Mesodermal cell (in vitro differentiated cells): ENCODE data around the gene FGF22.
"Not testable (repeated sequence)": the region's sequence is repeated elsewhere in the genome, so short reads cannot be mapped to it uniquely, and the experiment has no call there.

Source experiments
- H3K27ac ChIP-seq: 2 replicates; pipeline ENCODE4 v1.7.0; 2013; ENCODE audit warnings: mild to moderate bottlenecking, low read depth, low read length, moderate library complexity; ENCODE audit not compliant: severe bottlenecking
- H3K36me3 ChIP-seq: 2 replicates; pipeline ENCODE4 v1.7.1; 2013; ENCODE audit warnings: mild to moderate bottlenecking, low read length, moderate library complexity; ENCODE audit not compliant: control insufficient read depth, insufficient read depth
- H3K4me1 ChIP-seq: one replicate; pipeline ENCODE4 v1.7.1; 2013; ENCODE audit warnings: mild to moderate bottlenecking, low read length; ENCODE audit not compliant: insufficient read depth, control insufficient read depth, poor library complexity, severe bottlenecking
- H3K4me3 ChIP-seq: 2 replicates; pipeline ENCODE4 v1.7.0; 2013; ENCODE audit warnings: low read length, control low read depth, mild to moderate bottlenecking; ENCODE audit not compliant: insufficient read depth, poor library complexity, severe bottlenecking; ENCODE audit errors: extremely low read depth
- H3K9me3 ChIP-seq: 2 replicates; pipeline ENCODE4 v1.7.1; 2013; ENCODE audit warnings: mild to moderate bottlenecking, low read length, moderate library complexity; ENCODE audit not compliant: control insufficient read depth
- WGBS, 2 experiments: methylation state at CpG; one replicate each; pipeline ENCODE4 v1.1.5; 2013; ENCODE audit warnings: missing lambda C conversion rate in 2 of 2; ENCODE audit not compliant: insufficient coverage in 2 of 2; 5-methylcytosine and 5-hydroxymethylcytosine counted together

Gene FGF22

DNA sequence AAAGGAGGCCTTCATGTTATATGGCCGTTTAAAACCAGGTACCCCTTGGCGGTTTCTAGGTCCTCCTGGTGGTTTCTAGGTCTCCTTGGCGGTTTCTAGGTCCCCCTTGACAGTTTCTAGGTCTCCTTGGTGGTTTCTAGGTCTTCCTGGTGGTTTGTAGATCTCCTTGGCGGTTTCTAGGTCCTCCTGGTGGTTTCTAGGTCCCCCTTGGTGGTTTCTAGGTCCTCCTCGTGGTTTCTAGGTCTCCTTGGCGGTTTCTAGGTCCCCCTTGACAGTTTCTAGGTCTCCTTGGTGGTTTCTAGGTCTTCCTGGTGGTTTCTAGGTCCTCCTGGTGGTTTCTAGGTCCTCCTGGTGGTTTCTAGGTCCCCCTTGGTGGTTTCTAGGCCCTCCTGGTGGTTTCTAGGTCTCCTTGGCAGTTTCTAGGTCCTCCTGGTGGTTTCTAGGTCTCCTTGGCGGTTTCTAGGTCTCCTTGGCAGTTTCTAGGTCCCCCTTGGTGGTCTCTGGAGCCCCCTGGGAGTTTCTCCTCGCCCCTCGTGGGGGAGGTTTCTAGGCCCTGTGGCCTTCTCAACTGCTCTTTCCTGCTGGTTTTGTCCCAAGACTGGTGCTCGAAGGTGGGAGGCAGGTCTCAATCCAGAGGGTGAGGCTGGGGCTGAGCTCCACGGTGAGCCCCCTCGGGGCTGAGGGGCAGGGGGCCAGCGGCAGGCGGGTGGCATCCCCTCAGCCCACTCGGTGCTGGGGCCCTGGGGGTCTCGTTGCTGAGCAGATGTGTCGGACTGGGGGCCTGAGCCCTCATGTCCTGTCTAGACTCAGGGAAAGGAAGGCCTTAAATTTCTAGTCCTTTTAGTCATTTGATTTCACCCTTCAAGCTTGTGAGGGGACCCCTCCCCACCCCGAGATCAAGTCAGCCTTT, 42.0 kb upstream of the FGF22 start:
- H3K4me3 ChIP-seq: no peak overlapping the region

DNA sequence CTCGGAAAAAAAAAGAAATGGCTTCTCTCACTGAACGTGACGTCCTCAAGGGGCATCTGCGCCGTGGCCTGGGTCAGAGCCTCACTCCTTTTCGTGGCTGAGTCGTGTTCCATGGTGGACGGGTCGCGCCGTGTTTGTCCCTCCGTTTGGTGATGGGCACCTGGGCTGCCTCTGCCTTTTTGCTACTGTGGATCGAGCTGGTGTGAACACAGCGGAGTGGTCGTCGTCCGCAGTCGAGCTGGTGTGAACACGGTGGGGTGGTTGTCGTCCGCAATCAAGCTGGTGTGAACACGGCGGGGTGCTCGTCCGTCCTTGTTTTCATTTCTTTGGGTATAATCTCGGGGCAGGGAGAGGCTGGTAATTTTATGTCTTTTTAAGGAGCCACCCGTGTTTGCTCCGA, 38.4 kb upstream of the FGF22 start:
- H3K27ac ChIP-seq: no peak overlapping the region
- 93 to 94% methylated on average over 28 of the region's 28 CpGs for WGBS, 2 experiments
- no peak overlapping the region for H3K4me3 ChIP-seq
- no peaks in the 10 kb centered on the region for H3K36me3 ChIP-seq
- H3K4me1 ChIP-seq: no peaks in the 10 kb centered on the region
- H3K9me3 ChIP-seq: no peaks in the 10 kb centered on the region

More for the DNA sequence above, 42.0 kb upstream of the FGF22 start:
- WGBS, 2 experiments: 86 to 88% methylated on average over 12 to 15 of the region's 18 CpGs
- Histone ChIP-seq H3K27ac (no peak overlapping the region), H3K36me3 (no peaks in the 10 kb centered on the region), H3K4me1 (no peaks in the 10 kb centered on the region), H3K9me3 (no peaks in the 10 kb centered on the region)

DNA sequence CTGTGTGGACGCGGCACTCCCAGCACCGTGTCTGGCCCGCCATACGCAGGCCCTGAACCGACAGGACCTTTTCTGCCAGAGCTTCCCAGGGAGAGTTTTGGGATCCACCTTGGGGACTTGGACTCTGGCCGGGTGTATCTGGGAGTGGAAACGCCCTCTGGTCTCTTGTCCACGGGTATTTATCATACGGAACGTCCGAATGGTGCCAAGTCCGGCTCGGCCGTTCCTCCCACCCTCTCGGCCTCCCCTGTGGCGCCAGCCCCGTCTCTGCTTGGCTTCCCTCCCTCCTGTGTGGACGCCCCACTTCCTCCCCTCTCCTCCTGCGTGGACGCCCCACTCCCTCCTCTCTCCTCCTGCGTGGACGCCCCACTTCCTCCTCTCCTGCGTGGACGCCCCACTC, 37.9 kb upstream of the FGF22 start:
- H3K36me3 ChIP-seq: no peaks in the 10 kb centered on the region
- H3K4me1 ChIP-seq: no peaks in the 10 kb centered on the region
- H3K27ac ChIP-seq: no peak overlapping the region
- no peaks in the 10 kb centered on the region for H3K9me3 ChIP-seq
- no peak overlapping the region for H3K4me3 ChIP-seq
- WGBS, 2 experiments: 87 to 91% methylated on average over 13 to 21 of the region's 25 CpGs

DNA sequence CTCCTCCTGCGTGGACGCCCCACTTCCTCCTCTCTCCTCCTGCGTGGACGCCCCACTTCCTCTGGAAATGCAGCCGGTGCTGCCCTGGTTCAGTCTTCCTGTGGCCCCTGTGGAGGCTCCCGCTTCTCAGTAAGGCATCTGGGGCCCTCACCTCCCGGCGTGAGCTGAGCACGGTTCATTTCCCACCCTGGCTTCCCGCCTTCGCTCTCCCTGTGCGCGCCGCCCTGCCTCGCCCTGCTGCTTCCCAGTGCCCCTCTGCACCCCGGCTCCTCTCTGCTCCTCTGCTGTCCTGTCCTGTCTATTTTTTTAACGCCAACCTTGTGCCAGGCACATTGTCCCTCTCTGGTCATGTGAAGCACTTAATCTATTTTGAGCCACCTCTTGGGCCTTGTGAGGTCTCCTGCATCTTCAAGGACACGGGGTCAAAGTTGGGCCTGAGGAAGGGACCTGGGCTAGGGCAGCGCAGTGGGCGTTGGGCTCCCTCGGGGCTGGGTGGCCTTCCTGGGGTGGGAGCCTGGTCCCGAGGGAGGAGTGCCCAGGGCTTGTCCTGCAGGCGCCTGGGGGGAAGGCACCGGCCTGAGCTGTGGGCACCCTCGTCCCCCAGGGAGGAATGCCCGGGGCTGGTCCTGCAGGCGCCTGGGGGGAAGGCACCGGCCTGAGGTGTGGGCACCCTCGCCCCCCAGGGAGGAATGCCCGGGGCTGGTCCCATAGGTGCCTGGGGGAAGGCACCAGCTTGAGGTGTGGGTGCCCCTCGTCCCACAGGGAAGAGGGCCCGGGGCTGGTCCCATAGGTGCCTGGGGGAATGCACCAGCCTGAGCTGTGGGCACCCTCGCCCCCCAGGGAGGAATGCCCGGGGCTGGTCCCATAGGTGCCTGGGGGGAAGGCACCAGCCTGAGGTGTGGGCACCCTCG, 37.0 kb upstream of the FGF22 start:
- WGBS, 2 experiments: 86 to 88% methylated on average over 23 to 24 of the region's 35 CpGs
- Histone ChIP-seq H3K9me3 (no peaks in the 10 kb centered on the region), H3K4me3 (no peak overlapping the region)

DNA sequence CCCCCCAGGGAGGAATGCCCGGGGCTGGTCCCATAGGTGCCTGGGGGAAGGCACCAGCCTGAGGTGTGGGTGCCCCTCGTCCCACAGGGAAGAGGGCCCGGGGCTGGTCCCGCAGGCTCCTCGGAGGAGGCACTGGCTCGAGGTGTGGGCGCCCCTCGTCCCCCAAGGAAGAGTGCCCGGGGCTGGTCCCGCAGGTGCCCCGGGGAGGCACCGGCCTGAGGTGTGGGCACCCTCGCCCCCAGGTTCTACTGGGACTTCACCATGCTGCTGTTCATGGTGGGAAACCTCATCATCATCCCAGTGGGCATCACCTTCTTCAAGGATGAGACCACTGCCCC, 36.4 kb upstream of the FGF22 start:
- H3K4me3 ChIP-seq, H3K9me3 ChIP-seq, H3K36me3 ChIP-seq, H3K27ac ChIP-seq, H3K4me1 ChIP-seq: not testable (repeated sequence)
- 94% methylated on average over 12 to 13 of the region's 13 CpGs for WGBS, 2 experiments

More for the DNA sequence above, 37.0 kb upstream of the FGF22 start:
- H3K36me3 ChIP-seq: no peaks in the 10 kb centered on the region
- H3K4me1 ChIP-seq: no peaks in the 10 kb centered on the region
- H3K27ac ChIP-seq: no peak overlapping the region

DNA sequence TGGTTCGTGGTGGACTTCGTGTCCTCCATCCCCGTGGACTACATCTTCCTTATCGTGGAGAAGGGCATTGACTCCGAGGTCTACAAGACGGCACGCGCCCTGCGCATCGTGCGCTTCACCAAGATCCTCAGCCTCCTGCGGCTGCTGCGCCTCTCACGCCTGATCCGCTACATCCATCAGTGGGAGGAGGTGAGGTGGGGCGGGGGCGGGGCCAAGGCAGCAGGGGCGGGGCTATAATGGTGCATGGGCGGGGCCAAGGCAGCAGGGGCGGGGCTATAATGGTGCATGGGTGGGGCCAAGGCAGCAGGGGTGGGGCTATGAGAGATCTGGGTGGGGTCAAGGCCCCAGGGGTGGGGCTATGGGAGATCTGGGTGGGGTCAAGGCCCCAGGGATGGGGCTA, 35.9 kb upstream of the FGF22 start:
- not testable (repeated sequence) for H3K4me3 ChIP-seq, H3K27ac ChIP-seq, H3K9me3 ChIP-seq, H3K36me3 ChIP-seq, H3K4me1 ChIP-seq
- WGBS, 2 experiments: 90 to 91% methylated on average over 11 of the region's 20 CpGs

DNA sequence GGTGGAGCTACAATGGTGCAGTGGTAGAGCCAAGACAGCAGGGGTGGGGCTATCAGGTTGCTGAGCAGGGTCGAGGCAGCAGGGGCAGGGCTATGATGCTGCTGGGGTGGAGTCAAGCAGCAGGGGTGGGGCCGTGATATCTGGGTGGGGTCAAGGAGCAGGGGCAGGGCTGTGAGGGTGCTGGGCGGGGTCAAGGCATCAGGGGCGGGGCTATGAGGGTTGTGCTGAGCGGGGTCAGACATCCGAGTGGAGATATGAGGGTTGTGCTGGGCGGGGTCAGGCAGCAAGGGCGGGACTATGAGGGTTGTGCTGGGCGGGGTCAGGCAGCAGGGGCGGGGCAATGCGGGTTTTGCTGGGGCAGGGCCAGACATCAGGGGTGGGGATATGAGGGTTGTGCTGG, 35.3 kb upstream of the FGF22 start:
- 80 to 96% methylated on average over 5 to 7 of the region's 11 CpGs for WGBS, 2 experiments
- H3K9me3 ChIP-seq: no peaks in the 10 kb centered on the region
- no peak overlapping the region for H3K27ac ChIP-seq
- H3K4me1 ChIP-seq: no peaks in the 10 kb centered on the region
- H3K4me3 ChIP-seq: no peak overlapping the region
- no peaks in the 10 kb centered on the region for H3K36me3 ChIP-seq

DNA sequence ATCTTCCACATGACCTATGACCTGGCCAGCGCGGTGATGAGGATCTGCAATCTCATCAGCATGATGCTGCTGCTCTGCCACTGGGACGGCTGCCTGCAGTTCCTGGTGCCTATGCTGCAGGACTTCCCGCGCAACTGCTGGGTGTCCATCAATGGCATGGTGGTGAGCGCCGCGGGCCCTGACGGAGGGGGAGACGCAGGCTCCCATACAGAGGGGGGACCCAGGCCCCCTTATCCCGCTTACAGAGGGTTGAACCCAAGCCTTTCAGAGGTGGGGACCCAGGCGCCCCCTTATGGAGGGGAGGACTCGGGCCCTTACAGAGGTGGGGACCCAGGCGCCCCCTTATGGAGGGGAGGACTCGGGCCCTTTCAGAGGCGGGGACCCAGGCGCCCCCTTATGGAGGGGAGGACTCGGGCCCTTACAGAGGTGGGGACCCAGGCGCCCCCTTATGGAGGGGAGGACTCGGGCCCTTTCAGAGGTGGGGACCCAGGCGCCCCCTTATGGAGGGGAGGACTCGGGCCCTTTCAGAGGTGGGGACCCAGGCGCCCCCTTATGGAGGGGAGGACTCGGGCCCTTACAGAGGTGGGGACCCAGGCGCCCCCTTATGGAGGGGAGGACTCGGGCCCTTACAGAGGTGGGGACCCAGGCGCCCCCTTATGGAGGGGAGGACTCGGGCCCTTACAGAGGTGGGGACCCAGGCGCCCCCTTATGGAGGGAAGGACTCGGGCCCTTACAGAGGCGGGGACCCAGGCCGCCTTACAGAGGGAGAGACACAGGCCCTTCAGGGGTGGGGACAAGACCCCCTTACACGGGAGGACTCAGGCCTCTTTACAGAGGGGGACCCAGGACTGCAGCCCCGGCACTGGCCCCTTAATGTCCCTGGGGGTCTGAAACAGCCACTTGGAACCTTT, 34.4 kb upstream of the FGF22 start:
- not testable (repeated sequence) for H3K4me1 ChIP-seq, H3K4me3 ChIP-seq, H3K9me3 ChIP-seq, H3K36me3 ChIP-seq, H3K27ac ChIP-seq
- 87 to 93% methylated on average over 10 to 15 of the region's 34 CpGs for WGBS, 2 experiments

DNA sequence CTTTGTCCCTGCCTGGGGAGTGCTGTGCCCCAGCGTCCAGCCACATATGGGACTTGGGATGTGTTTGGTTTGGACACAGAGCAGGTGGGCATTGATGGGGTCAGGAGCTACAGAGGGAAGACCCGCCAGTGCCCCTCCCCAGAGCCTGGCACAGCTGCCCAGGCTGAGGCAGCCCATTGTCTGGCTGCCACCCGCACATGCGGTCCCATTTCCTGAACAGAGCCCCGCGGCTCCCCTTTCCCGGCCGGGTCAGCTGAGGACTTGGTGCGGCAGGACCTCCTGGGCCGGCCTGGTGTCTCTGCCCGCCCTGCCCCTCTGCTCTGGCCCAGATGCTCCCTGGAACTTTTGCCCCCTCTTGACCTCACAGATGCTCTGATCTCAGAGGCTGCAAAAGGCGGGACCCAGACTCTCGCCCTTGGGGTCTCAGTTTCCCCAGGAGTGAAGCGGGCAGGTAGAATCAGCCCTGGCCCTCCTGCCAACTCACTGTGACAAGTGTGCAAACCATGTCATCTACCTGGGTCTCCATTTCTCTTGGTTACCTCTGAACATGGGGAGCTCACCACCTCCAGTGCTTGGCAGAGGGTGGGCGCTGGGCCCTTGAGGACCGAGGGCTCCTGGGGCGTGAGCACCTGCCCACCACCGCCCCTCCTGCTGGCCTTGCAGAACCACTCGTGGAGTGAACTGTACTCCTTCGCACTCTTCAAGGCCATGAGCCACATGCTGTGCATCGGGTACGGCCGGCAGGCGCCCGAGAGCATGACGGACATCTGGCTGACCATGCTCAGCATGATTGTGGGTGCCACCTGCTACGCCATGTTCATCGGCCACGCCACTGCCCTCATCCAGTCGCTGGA, 32.2 kb upstream of the FGF22 start:
- H3K36me3 ChIP-seq: no peaks in the 10 kb centered on the region
- H3K4me3 ChIP-seq: no peak overlapping the region
- 91 to 97% methylated on average over 19 to 30 of the region's 30 CpGs for WGBS, 2 experiments
- no peak overlapping the region for H3K27ac ChIP-seq
- no peaks in the 10 kb centered on the region for H3K9me3 ChIP-seq
- peaks cover 8% of the 10 kb centered on the region for H3K4me1 ChIP-seq
